ENCODE measurements around the gene RNF112. TPM values are rescaled to one million over a fixed set of nuclear protein-coding genes. Genes with fewer than 3 reads are reported as not detected.
"Not testable (repeated sequence)": the region's sequence is repeated elsewhere in the genome, so short reads cannot be mapped to it uniquely, and the experiment has no call there.

Gene RNF112
- total RNA-seq, 1 experiment from 2014 or later: 0.09 TPM

GRCh38 chr17:19457830-19458271 lies 46.8 kb downstream of the RNF112 start:
- no peaks in the 10 kb centered on the region for H3K9me3 ChIP-seq (ENCODE audit: low read depth, low read length, poor library complexity, severe bottlenecking)
- DNase-seq (ENCODE audit: low spot score): peak; percentile 31
- no peak overlapping the region for H3K27ac ChIP-seq (ENCODE audit: low read depth, low read length, poor library complexity, severe bottlenecking)
- intact Hi-C loops (cut with micrococcal nuclease; ENCODE audit: unreplicated experiment): no loop called here
- ChIA-PET POLR2A (ENCODE audit: low non-redundant PET) (interaction anchor here (0.6 to 0.7 kb wide), 2 partner anchors 73 to 199 kb away, joined by 3 read pairs; no protein-coding TSS in a partner anchor), CTCF (no interaction called here)
- no peaks in the 10 kb centered on the region for H3K27me3 ChIP-seq (replicated peaks; ENCODE audit: insufficient read depth, low read depth, low read length, poor library complexity)
- TF ChIP-seq CTCF (conservative IDR thresholded peaks at IDR 0.05; ENCODE audit: low read depth, low read length) (no peak), EZH2 (IDR thresholded peaks at IDR 0.05; ENCODE audit: borderline replicate concordance, low read depth, low read length, poor library complexity, severe bottlenecking) (no peak)
- H3K36me3 ChIP-seq (ENCODE audit: insufficient read depth, low read length, poor library complexity, severe bottlenecking): no peaks in the 10 kb centered on the region
- H3K4me1 ChIP-seq (ENCODE audit: insufficient read depth, low read length, poor library complexity, severe bottlenecking): peaks cover 20% of the 10 kb centered on the region
- BruUV-seq (replicated peaks): no TSS peak
- no peak overlapping the region for H3K4me3 ChIP-seq (ENCODE audit: low read depth, low read length, poor library complexity, severe bottlenecking)

- POLR2A ChIA-PET (ENCODE audit: low non-redundant PET): interaction anchor here (0.6 kb wide), 1 partner anchor 198 kb away, joined by 3 read pairs; no protein-coding TSS in a partner anchor
- CTCF ChIA-PET: interaction anchor here (1.2 kb wide), 1 partner anchor 286 kb away, joined by 5 read pairs; no protein-coding TSS in a partner anchor
- H3K27me3 ChIP-seq (replicated peaks; ENCODE audit: insufficient read depth, low read depth, low read length, poor library complexity); H3K9me3 ChIP-seq (ENCODE audit: low read depth, low read length, poor library complexity, severe bottlenecking); H3K36me3 ChIP-seq (ENCODE audit: insufficient read depth, low read length, poor library complexity, severe bottlenecking); H3K27ac ChIP-seq (ENCODE audit: low read depth, low read length, poor library complexity, severe bottlenecking); intact Hi-C loops (cut with micrococcal nuclease; ENCODE audit: unreplicated experiment); BruUV-seq (replicated peaks); DNase-seq (ENCODE audit: low spot score); H3K4me3 ChIP-seq (ENCODE audit: low read depth, low read length, poor library complexity, severe bottlenecking): not testable (repeated sequence)
- H3K4me1 ChIP-seq (ENCODE audit: insufficient read depth, low read length, poor library complexity, severe bottlenecking): peaks cover 20% of the 10 kb centered on the region
Observed at GRCh38 chr17:19458481-19458880, 47.4 kb downstream of the RNF112 start.

GRCh38 chr17:19459018-19459655 lies 48.1 kb downstream of the RNF112 start:
- H3K9me3 ChIP-seq (ENCODE audit: low read depth, low read length, poor library complexity, severe bottlenecking); H3K27me3 ChIP-seq (replicated peaks; ENCODE audit: insufficient read depth, low read depth, low read length, poor library complexity); DNase-seq (ENCODE audit: low spot score); H3K27ac ChIP-seq (ENCODE audit: low read depth, low read length, poor library complexity, severe bottlenecking); H3K4me3 ChIP-seq (ENCODE audit: low read depth, low read length, poor library complexity, severe bottlenecking); H3K36me3 ChIP-seq (ENCODE audit: insufficient read depth, low read length, poor library complexity, severe bottlenecking); intact Hi-C loops (cut with micrococcal nuclease; ENCODE audit: unreplicated experiment); BruUV-seq (replicated peaks); POLR2A ChIA-PET (ENCODE audit: low non-redundant PET): not testable (repeated sequence)
- H3K4me1 ChIP-seq (ENCODE audit: insufficient read depth, low read length, poor library complexity, severe bottlenecking): peaks cover 20% of the 10 kb centered on the region
- CTCF ChIA-PET: interaction anchor here (0.5 to 1.2 kb wide), 2 partner anchors 285 to 305 kb away, joined by 3 to 5 read pairs; no protein-coding TSS in a partner anchor

- ChIA-PET POLR2A (ENCODE audit: low non-redundant PET) (no interaction called here), CTCF (no interaction called here)
- Histone ChIP-seq H3K27me3 (replicated peaks; ENCODE audit: insufficient read depth, low read depth, low read length, poor library complexity) (no peaks in the 10 kb centered on the region), H3K27ac (ENCODE audit: low read depth, low read length, poor library complexity, severe bottlenecking) (no peak overlapping the region), H3K4me3 (ENCODE audit: low read depth, low read length, poor library complexity, severe bottlenecking) (no peak overlapping the region), H3K9me3 (ENCODE audit: low read depth, low read length, poor library complexity, severe bottlenecking) (no peaks in the 10 kb centered on the region), H3K4me1 (ENCODE audit: insufficient read depth, low read length, poor library complexity, severe bottlenecking) (peaks cover 20% of the 10 kb centered on the region), H3K36me3 (ENCODE audit: insufficient read depth, low read length, poor library complexity, severe bottlenecking) (no peaks in the 10 kb centered on the region)
- no TSS peak for BruUV-seq (replicated peaks)
- DNase-seq (ENCODE audit: low spot score): no peak
- TF ChIP-seq CTCF (conservative IDR thresholded peaks at IDR 0.05; ENCODE audit: low read depth, low read length) (no peak), EZH2 (IDR thresholded peaks at IDR 0.05; ENCODE audit: borderline replicate concordance, low read depth, low read length, poor library complexity, severe bottlenecking) (no peak)
- intact Hi-C loops (cut with micrococcal nuclease; ENCODE audit: unreplicated experiment): no loop called here
Observed at GRCh38 chr17:19460700-19461099, 49.7 kb downstream of the RNF112 start.

All from A673 (cell line).